A549 treated with GW870086 at 1 μM for 4 hours (cell line): Measurements from ENCODE around the gene ZNF410. TPM values are rescaled to one million over a fixed set of nuclear protein-coding genes. Genes with fewer than 3 reads are reported as not detected.

Source experiments
- total RNA-seq: library from RNA; stranded (reverse); fragments of 200-300 nt; extraction: Qiagen RNA extraction; gene quantifications from 5 replicates; pipeline ENCODE4 v1.2.3, GENCODE V29; 2022; ENCODE audit warnings: low read depth

ZNF410 gene
- total RNA-seq = 44.6 to 55.1 TPM (median 45.8 TPM) in 5 replicates

GRCh38 chr14:73886449-73887317, at the start of gene ZNF410:
TSS of gene ZNF410 (plus strand) at chr14:73886859. CDS start at chr14:73892176, 5,317 bp downstream.

GRCh38 chr14:73851567-73852382, 34.9 kb upstream of the ZNF410 start, which contains the start of gene PTGR2:
TSS of gene PTGR2 (plus strand) at chr14:73851831. CDS start at chr14:73858863, 7,032 bp downstream.

GRCh38 chr14:73949752-73950734, 63.4 kb downstream of the ZNF410 start, which contains the start of the genes COQ6 and FAM161B:
TSS of gene COQ6 (plus strand) at chr14:73950302. CDS start at chr14:73950333, 31 bp downstream.
TSS of gene FAM161B (minus strand) at chr14:73950094. CDS start at chr14:73950026, 68 bp downstream.

Other genes with a start within 250 kb of the ZNF410 start
- gene DNAL1, start 241.9 kb upstream of the ZNF410 start, total RNA-seq = 8.9 to 14.2 TPM (median 10.6 TPM) in 5 replicates
- 52.1 to 61.9 TPM (median 58.1 TPM) in 5 replicates for gene PNMA1, start 172.5 kb upstream of the ZNF410 start, total RNA-seq
- gene PTGR2, start 35.0 kb upstream of the ZNF410 start, total RNA-seq = 7.1 to 10.3 TPM (median 9.7 TPM) in 5 replicates
- 1.2 to 1.7 TPM (median 1.5 TPM) in 5 replicates for gene FAM161B, start 63.2 kb downstream of the ZNF410 start, total RNA-seq
- 23.7 to 28.6 TPM (median 27.6 TPM) in 5 replicates for gene COQ6, start 63.4 kb downstream of the ZNF410 start, total RNA-seq
- gene ENTPD5, start 132.4 kb downstream of the ZNF410 start, total RNA-seq = 4.7 to 7.0 TPM (median 6.3 TPM) in 5 replicates
- gene BBOF1, start 132.5 kb downstream of the ZNF410 start, total RNA-seq = 2.7 to 4.7 TPM (median 3.6 TPM) in 5 replicates
- gene ALDH6A1, start 197.6 kb downstream of the ZNF410 start, total RNA-seq = 1.6 to 2.7 TPM (median 2.3 TPM) in 5 replicates
- 4.2 to 5.4 TPM (median 4.5 TPM) in 5 replicates for gene LIN52, start 198.1 kb downstream of the ZNF410 start, total RNA-seq